ENCODE measurements around the gene PKDREJ.

Gene PKDREJ

DNA sequence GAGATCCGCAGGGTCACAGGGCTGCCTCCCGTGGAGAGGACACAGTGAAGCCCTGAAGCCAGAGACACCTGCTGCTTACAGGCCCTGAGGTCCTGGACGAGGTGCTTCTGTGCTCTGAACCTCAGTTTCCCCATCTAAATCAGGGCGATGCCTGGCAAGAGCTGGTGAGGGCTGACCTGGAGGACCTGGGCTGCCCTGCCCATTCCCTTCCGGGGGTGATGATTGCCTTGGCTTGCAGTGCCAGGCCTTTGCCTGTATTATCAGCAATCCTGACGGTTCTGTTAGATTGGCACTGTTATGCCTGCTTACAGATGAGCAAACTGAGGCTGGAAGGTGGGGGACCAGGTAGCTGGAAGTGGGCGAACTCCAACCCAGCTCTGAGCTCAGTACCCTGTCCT lies 25.7 kb upstream of the PKDREJ start:
- TF ChIP-seq SIN3A (IDR thresholded peaks at IDR 0.05; ENCODE audit: borderline replicate concordance, insufficient read depth, low read length) (no peak), FOXP2 (optimal IDR thresholded peaks at IDR 0.05; ENCODE audit: borderline replicate concordance, extremely low read depth, extremely low read length, insufficient read depth) (no peak), POLR2AphosphoS5 (IDR thresholded peaks at IDR 0.05; ENCODE audit: low read depth, low read length) (no peak), TAF1 (IDR thresholded peaks at IDR 0.05; ENCODE audit: borderline replicate concordance, insufficient read depth, low read length) (no peak)
- TF ChIP-seq, protein P1, sequence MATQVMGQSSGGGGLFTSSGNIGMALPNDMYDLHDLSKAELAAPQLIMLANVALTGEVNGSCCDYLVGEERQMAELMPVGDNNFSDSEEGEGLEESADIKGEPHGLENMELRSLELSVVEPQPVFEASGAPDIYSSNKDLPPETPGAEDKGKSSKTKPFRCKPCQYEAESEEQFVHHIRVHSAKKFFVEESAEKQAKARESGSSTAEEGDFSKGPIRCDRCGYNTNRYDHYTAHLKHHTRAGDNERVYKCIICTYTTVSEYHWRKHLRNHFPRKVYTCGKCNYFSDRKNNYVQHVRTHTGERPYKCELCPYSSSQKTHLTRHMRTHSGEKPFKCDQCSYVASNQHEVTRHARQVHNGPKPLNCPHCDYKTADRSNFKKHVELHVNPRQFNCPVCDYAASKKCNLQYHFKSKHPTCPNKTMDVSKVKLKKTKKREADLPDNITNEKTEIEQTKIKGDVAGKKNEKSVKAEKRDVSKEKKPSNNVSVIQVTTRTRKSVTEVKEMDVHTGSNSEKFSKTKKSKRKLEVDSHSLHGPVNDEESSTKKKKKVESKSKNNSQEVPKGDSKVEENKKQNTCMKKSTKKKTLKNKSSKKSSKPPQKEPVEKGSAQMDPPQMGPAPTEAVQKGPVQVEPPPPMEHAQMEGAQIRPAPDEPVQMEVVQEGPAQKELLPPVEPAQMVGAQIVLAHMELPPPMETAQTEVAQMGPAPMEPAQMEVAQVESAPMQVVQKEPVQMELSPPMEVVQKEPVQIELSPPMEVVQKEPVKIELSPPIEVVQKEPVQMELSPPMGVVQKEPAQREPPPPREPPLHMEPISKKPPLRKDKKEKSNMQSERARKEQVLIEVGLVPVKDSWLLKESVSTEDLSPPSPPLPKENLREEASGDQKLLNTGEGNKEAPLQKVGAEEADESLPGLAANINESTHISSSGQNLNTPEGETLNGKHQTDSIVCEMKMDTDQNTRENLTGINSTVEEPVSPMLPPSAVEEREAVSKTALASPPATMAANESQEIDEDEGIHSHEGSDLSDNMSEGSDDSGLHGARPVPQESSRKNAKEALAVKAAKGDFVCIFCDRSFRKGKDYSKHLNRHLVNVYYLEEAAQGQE (IDR thresholded peaks at IDR 0.05; ENCODE audit: insufficient read depth in 1 of 2, low read depth in 2 of 2, low read length in 2 of 2), result no peak

DNA sequence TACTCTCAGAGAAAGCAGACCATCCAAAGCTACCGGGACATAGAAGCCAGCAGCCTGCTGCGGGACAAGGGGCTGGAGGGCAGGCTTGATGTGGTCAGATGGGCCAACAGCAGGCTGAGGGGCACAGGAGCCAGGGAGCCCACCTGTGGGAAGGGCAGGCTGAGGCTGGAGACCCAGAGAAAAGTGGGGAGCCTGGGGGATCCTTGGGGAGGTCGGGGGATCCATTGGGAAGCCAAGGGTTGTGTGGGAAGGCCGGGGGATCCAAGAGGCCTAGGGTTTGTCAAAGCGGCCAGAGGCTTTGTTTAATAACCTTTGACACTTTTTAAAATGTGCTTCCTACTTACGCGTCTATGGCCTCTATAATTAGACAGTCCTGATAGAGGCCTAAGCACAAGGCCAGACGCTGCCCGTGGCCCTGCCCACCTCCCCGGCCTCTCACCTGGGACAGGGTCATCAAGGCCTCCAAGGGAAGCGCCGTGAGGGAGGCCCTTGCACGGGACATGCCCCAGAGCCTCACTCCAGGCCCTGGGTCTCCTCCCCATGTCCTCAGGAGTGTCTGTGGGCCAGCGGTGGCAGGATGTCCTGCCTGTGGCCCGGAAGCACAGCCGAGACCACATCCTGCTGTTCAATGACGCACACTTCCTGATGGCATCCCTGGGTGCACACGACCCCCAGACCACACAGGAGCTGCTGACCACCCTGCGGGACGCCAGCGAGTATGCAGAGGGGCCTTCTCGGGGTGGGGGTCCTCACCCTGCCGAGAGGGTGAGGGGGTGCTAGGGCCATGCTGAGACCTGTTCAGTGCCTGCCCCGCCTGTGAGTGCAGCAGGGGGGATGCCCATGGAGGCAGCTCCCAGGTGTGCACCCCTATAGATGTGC lies 25.0 kb upstream of the PKDREJ start:
- TF ChIP-seq, protein P1 (IDR thresholded peaks at IDR 0.05; ENCODE audit: insufficient read depth in 1 of 2, low read depth in 2 of 2, low read length in 2 of 2), result no peak
- TF ChIP-seq FOXP2 (optimal IDR thresholded peaks at IDR 0.05; ENCODE audit: borderline replicate concordance, extremely low read depth, extremely low read length, insufficient read depth), result peak; percentile 89
- TF ChIP-seq POLR2AphosphoS5 (IDR thresholded peaks at IDR 0.05; ENCODE audit: low read depth, low read length), result no peak

DNA sequence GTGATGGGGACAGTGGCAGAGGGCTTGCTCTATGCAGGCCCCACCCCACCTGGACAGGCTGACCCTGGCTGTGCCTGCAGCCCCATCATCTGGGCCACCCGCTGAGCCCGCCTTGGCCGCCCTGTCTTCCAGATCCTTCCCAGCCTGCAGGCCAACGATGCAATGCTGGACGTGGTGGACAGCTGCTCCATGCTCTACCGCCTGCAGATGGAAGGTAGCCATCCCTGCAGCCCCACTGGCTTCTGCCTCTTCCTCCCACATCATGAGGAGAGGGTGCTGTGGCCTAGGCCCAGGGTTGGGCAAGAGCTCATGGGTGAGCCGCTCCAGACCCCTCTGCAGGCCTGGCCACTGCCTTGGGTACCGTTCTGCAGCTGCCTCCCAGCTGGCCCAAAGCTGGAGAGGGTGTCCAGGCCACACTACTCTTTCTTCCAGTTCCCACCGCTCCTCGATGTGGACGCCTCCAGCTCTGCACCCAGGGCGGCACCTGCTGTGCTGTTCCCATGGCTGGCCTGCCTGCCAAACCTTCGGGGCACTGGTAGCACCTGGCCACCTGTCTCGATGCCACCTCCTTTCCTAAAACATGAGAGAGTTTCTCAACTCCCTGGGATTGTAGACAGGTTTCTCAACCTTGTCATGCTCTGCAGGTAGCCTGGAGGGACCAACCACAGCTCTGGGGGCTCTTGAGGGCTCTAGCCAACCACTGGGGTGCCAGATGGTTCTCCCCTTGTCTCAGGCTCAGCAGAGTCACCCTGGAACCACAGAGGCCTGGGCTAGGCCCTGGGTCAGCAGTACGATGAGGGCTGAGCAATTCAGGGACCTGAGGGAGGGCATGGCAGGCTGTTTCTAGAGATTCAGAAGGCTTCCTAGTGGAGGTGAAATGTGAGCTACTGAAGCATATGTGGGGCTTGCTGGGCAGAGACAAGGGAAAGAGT lies 24.1 kb upstream of the PKDREJ start:
- TF ChIP-seq POLR2AphosphoS5 (IDR thresholded peaks at IDR 0.05; ENCODE audit: low read depth, low read length) (no peak), SIN3A (IDR thresholded peaks at IDR 0.05; ENCODE audit: borderline replicate concordance, insufficient read depth, low read length) (no peak), TAF1 (IDR thresholded peaks at IDR 0.05; ENCODE audit: borderline replicate concordance, insufficient read depth, low read length) (no peak), FOXP2 (optimal IDR thresholded peaks at IDR 0.05; ENCODE audit: borderline replicate concordance, extremely low read depth, extremely low read length, insufficient read depth) (no peak)
- TF ChIP-seq, protein P1 (IDR thresholded peaks at IDR 0.05; ENCODE audit: insufficient read depth in 1 of 2, low read depth in 2 of 2, low read length in 2 of 2), result no peak

DNA sequence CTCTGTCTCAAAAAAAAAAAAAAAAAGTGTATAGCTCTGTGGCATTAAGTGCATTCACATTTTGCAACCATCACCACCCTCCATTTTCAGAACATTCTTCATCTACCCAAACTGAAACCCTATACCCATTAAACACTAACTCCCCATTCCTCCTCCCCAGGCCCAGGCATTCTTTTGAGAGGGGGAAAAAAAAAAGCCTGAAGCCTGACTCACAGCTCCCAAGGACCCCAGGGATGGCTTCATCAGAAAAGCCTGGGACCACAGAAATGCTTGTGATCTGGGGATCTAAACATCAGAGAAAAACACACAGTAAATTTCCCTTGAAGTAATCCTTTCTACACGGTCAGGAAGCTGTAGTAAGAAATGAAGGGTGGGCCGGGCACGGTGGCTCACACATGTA lies 22.9 kb upstream of the PKDREJ start:
- no peak for TF ChIP-seq POLR2AphosphoS5 (IDR thresholded peaks at IDR 0.05; ENCODE audit: low read depth, low read length)
- TF ChIP-seq, protein P1 (IDR thresholded peaks at IDR 0.05; ENCODE audit: insufficient read depth in 1 of 2, low read depth in 2 of 2, low read length in 2 of 2), result no peak
- TF ChIP-seq SIN3A (IDR thresholded peaks at IDR 0.05; ENCODE audit: borderline replicate concordance, insufficient read depth, low read length), result no peak
- no peak for TF ChIP-seq TAF1 (IDR thresholded peaks at IDR 0.05; ENCODE audit: borderline replicate concordance, insufficient read depth, low read length)
- no peak for TF ChIP-seq FOXP2 (optimal IDR thresholded peaks at IDR 0.05; ENCODE audit: borderline replicate concordance, extremely low read depth, extremely low read length, insufficient read depth)

Data from PFSK-1 (cell line).